H9 (cell line): ENCODE data around the gene ROM1. TPM values are rescaled to one million over a fixed set of nuclear protein-coding genes. Genes with fewer than 3 reads are reported as not detected.

Source experiments
- DNase-seq: peaks from one replicate; pipeline ENCODE4 v3.0.0-alpha.2; 2017
- H2AFZ ChIP-seq: one replicate; pipeline ENCODE4 v1.6.1; 2013; ENCODE audit warnings: mild to moderate bottlenecking, low read length, control low read depth, moderate library complexity
- H2AK5ac ChIP-seq: 2 replicates; pipeline ENCODE4 v1.6.1; 2013; ENCODE audit warnings: low read length, control low read depth, mixed read lengths; ENCODE audit not compliant: insufficient read length
- H2BK120ac ChIP-seq: one replicate; pipeline ENCODE4 v1.6.1; 2013; ENCODE audit warnings: low read depth, mild to moderate bottlenecking, low read length, control low read depth, inconsistent platforms; ENCODE audit not compliant: poor library complexity, severe bottlenecking
- H2BK12ac ChIP-seq: 2 replicates; pipeline ENCODE4 v1.6.1; 2013; ENCODE audit warnings: low read length, control low read depth, mixed read lengths, low read depth; ENCODE audit not compliant: insufficient read length
- H2BK15ac ChIP-seq: 2 replicates; pipeline ENCODE4 v1.6.1; 2013; ENCODE audit warnings: low read depth, low read length, control low read depth
- H2BK20ac ChIP-seq: one replicate; pipeline ENCODE4 v1.6.1; 2013; ENCODE audit warnings: low read depth, mild to moderate bottlenecking, low read length, control low read depth, inconsistent platforms; ENCODE audit not compliant: poor library complexity, severe bottlenecking
- H2BK5ac ChIP-seq: 2 replicates; pipeline ENCODE4 v1.6.1; 2013; ENCODE audit warnings: low read length, control low read depth, mixed read lengths; ENCODE audit not compliant: insufficient read length
- H3K14ac ChIP-seq: 2 replicates; pipeline ENCODE4 v1.6.1; 2013; ENCODE audit warnings: low read length, control low read depth; ENCODE audit not compliant: insufficient read depth
- H3K18ac ChIP-seq: 2 replicates; pipeline ENCODE4 v1.6.1; 2013; ENCODE audit warnings: low read depth, mild to moderate bottlenecking, mixed read lengths, low read length, control low read depth; ENCODE audit not compliant: insufficient read length
- H3K23ac ChIP-seq: 2 replicates; pipeline ENCODE4 v1.6.1; 2013; ENCODE audit warnings: low read length, control low read depth, mixed read lengths, low read depth; ENCODE audit not compliant: insufficient read length
- H3K23me2 ChIP-seq: 2 replicates; pipeline ENCODE4 v1.6.1; 2013; ENCODE audit warnings: low read depth, mild to moderate bottlenecking, mixed read lengths, low read length, control low read depth; ENCODE audit not compliant: insufficient read length, poor library complexity, severe bottlenecking
- H3K27ac ChIP-seq: 2 replicates; pipeline ENCODE4 v1.5.1; 2013; ENCODE audit warnings: low read length, control low read depth, mixed read lengths, low read depth; ENCODE audit not compliant: insufficient read length
- H3K27me3 ChIP-seq: 2 replicates; pipeline ENCODE4 v1.6.1; 2013; ENCODE audit warnings: low read length, control low read depth, inconsistent platforms; ENCODE audit not compliant: insufficient read depth
- H3K4ac ChIP-seq: 2 replicates; pipeline ENCODE4 v1.6.1; 2013; ENCODE audit warnings: low read depth, mild to moderate bottlenecking, control low read depth, inconsistent platforms, low read length, moderate library complexity
- H3K4me1 ChIP-seq: 2 replicates; pipeline ENCODE4 v1.6.1; 2013; ENCODE audit warnings: low read length, control low read depth, inconsistent platforms; ENCODE audit not compliant: insufficient read depth
- H3K4me2 ChIP-seq: 2 replicates; pipeline ENCODE4 v1.6.1; 2013; ENCODE audit warnings: low read length, control low read depth, mixed read lengths; ENCODE audit not compliant: insufficient read length, insufficient read depth
- H3K56ac ChIP-seq: 2 replicates; pipeline ENCODE4 v1.6.1; 2013; ENCODE audit warnings: low read depth, mild to moderate bottlenecking, mixed read lengths, low read length, control low read depth; ENCODE audit not compliant: insufficient read length
- H3K79me1 ChIP-seq: 2 replicates; pipeline ENCODE4 v1.6.1; 2013; ENCODE audit warnings: low read depth, mild to moderate bottlenecking, moderate library complexity, low read length, control low read depth, inconsistent platforms; ENCODE audit not compliant: insufficient read depth, poor library complexity, severe bottlenecking
- H3K79me2 ChIP-seq: 2 replicates; pipeline ENCODE4 v1.6.1; 2013; ENCODE audit warnings: low read length, control low read depth, inconsistent platforms; ENCODE audit not compliant: insufficient read depth
- H3K9ac ChIP-seq: 2 replicates; pipeline ENCODE4 v1.6.1; 2013; ENCODE audit warnings: low read length, control low read depth, mixed read lengths; ENCODE audit not compliant: insufficient read length; ENCODE audit errors: extremely low read depth
- H3K9me3 ChIP-seq: one replicate; pipeline ENCODE4 v1.6.1; 2013; ENCODE audit warnings: low read depth, low read length, inconsistent platforms; ENCODE audit not compliant: control insufficient read depth
- H3T11ph ChIP-seq: one replicate; pipeline ENCODE4 v1.6.1; 2013; ENCODE audit warnings: mild to moderate bottlenecking, low read length, control low read depth, inconsistent platforms
- H4K20me1 ChIP-seq: one replicate; pipeline ENCODE4 v1.6.1; 2013; ENCODE audit not compliant: control insufficient read depth, insufficient read length, insufficient read depth
- H4K5ac ChIP-seq: 2 replicates; pipeline ENCODE4 v1.6.1; 2013; ENCODE audit warnings: low read depth, mild to moderate bottlenecking, mixed read lengths, low read length, control low read depth; ENCODE audit not compliant: insufficient read length
- H4K8ac ChIP-seq: replicated peaks from 2 replicates; pipeline ENCODE4 v1.6.1; 2013; ENCODE audit warnings: low read length, control low read depth, mixed read lengths, low read depth; ENCODE audit not compliant: insufficient read length
- H4K91ac ChIP-seq: 2 replicates; pipeline ENCODE4 v1.6.1; 2013; ENCODE audit warnings: low read depth, mild to moderate bottlenecking, moderate library complexity, mixed read lengths, low read length, control low read depth; ENCODE audit not compliant: insufficient read length
- H3K27ac Mint-ChIP-seq, 3 experiments: 2 replicates in 2 of 3; 3 replicates in 1 of 3; pipeline ENCODE4 v1.8.0; 2020 to 2021; ENCODE audit warnings: mixed read lengths in 3 of 3, mild to moderate bottlenecking in 1 of 3, moderate library complexity in 1 of 3
- H3K27me3 Mint-ChIP-seq: 2 replicates; pipeline ENCODE4 v1.8.0; 2021; ENCODE audit warnings: low read depth, mild to moderate bottlenecking, moderate library complexity, mixed read lengths
- H3K36me3 Mint-ChIP-seq, 3 experiments: 2 replicates in 2 of 3; 3 replicates in 1 of 3; pipeline ENCODE4 v1.8.0; 2020 to 2021; ENCODE audit warnings: low read depth in 3 of 3, mixed read lengths in 3 of 3; ENCODE audit not compliant: insufficient read depth in 1 of 3
- H3K4me1 Mint-ChIP-seq, 2 experiments: 2 replicates each; pipeline ENCODE4 v1.8.0; 2020; ENCODE audit warnings: mixed read lengths in 2 of 2
- H3K4me3 Mint-ChIP-seq, 2 experiments: 2 replicates in 1 of 2; 3 replicates in 1 of 2; pipeline ENCODE4 v1.8.0; 2020 to 2021; ENCODE audit warnings: mild to moderate bottlenecking in 2 of 2, mixed read lengths in 2 of 2, moderate library complexity in 1 of 2
- H3K9me3 Mint-ChIP-seq, 2 experiments: 2 replicates in 1 of 2; 3 replicates in 1 of 2; pipeline ENCODE4 v1.8.0; 2020; ENCODE audit warnings: mild to moderate bottlenecking in 2 of 2, mixed read lengths in 2 of 2, moderate library complexity in 1 of 2
- WGBS: extraction: QIAGEN DNeasy Blood & Tissue Kit; methylation state at CpG from one replicate; pipeline ENCODE4 v1.1.7; 2013; ENCODE audit warnings: missing lambda C conversion rate, low lambda C conversion rate, mixed read lengths; ENCODE audit not compliant: insufficient read length; ENCODE audit errors: extremely low coverage; 5-methylcytosine and 5-hydroxymethylcytosine counted together
- microRNA-seq: library from miRNA; unstranded; fragments of <30 nt; microRNA quantifications from one replicate; pipeline ENCODE4, GENCODE V29; 2020; ENCODE audit warnings: borderline microRNAs expressed
- total RNA-seq: library from RNA; stranded (reverse); gene quantifications from 2 replicates; pipeline ENCODE4 v1.2.1, GENCODE V29; 2021
- TF ChIP-seq, protein P1 (sequence below): fragments of 200-600 bp; sonication (generic); conservative IDR thresholded peaks from 3 replicates; pipeline ENCODE4 v1.8.0; 2021; ENCODE audit warnings: antibody characterized with exemption, mild to moderate bottlenecking

The ROM1 gene
- total RNA-seq, 1 experiment from 2014 or later: 0.79 TPM

DNA sequence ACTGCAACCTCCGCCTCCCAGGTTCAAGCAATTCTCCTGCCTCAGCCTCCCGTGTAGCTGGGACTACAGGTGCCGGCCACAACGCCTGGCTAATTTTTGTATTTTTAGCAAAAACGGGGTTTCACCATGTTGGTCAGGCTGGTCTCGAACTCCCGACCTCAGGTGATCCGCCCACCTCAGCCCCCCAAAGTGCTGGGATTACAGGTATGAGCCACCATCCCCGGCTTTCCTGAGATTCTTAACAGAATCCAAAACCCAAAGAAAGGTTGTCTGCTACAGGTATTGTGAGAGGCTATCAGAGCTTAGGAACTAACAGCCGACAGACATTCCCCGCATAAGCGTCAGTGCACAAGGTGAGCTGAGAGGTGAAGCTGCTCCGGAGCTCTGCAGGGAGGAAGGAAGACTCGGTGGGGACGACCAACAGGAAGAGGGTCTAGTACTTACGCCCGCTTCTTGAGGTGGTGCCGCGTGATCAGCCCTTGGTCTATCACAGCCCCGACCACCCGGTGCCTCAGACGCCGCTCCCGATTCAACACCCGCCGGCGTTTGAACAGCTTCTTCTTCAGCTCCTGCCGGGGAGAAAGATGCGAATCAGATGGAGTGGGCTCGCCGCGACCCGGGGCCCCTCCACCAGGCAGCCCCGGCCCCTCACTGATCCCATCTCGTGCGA is 51.5 kb downstream of the ROM1 start:
- H4K8ac ChIP-seq: no peak overlapping the region
- no peak overlapping the region for H2BK120ac ChIP-seq
- peak overlapping the region; percentile 69 for H3K4me2 ChIP-seq
- H3T11ph ChIP-seq: no peak overlapping the region
- peak; percentile 74 for DNase-seq
- no peak overlapping the region for H4K91ac ChIP-seq
- H3K9ac ChIP-seq: peak overlapping the region; percentile 72
- peaks cover 2% of the 10 kb centered on the region; the same call in 1 of the 2 replicates for H3K4me1 ChIP-seq
- H4K5ac ChIP-seq: no peak overlapping the region
- H3K27ac ChIP-seq: no peak overlapping the region
- peaks cover 29 to 57% (median 29%) of the 10 kb centered on the region in 3 experiments for H3K36me3 Mint-ChIP-seq
- H3K18ac ChIP-seq: peak overlapping the region; percentile 51
- no peak overlapping the region for H3K4ac ChIP-seq
- H3K27ac Mint-ChIP-seq: peak overlapping the region; percentile 89 to 97 (median 96)
- no peaks in the 10 kb centered on the region; the same call in 1 of the 2 replicates for H3K27me3 Mint-ChIP-seq
- peaks cover 3% of the 10 kb centered on the region; the same call in 1 of the 2 replicates for H3K79me2 ChIP-seq
- no peak overlapping the region for H3K56ac ChIP-seq
- TF ChIP-seq, protein P1, sequence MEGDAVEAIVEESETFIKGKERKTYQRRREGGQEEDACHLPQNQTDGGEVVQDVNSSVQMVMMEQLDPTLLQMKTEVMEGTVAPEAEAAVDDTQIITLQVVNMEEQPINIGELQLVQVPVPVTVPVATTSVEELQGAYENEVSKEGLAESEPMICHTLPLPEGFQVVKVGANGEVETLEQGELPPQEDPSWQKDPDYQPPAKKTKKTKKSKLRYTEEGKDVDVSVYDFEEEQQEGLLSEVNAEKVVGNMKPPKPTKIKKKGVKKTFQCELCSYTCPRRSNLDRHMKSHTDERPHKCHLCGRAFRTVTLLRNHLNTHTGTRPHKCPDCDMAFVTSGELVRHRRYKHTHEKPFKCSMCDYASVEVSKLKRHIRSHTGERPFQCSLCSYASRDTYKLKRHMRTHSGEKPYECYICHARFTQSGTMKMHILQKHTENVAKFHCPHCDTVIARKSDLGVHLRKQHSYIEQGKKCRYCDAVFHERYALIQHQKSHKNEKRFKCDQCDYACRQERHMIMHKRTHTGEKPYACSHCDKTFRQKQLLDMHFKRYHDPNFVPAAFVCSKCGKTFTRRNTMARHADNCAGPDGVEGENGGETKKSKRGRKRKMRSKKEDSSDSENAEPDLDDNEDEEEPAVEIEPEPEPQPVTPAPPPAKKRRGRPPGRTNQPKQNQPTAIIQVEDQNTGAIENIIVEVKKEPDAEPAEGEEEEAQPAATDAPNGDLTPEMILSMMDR: no peak
- no peak overlapping the region for H2AK5ac ChIP-seq
- H2BK12ac ChIP-seq: no peak overlapping the region
- no CpG with 5 or more reads among the region's 36 CpGs for WGBS
- no peaks in the 10 kb centered on the region for H3K9me3 ChIP-seq
- no peak overlapping the region for H3K23ac ChIP-seq
- H3K9me3 Mint-ChIP-seq: no peaks in the 10 kb centered on the region; a peak in 1 of 5 replicates
- peaks cover 16 to 20% of the 10 kb centered on the region in 2 experiments for H3K4me1 Mint-ChIP-seq
- no peak overlapping the region for H2BK15ac ChIP-seq
- no peak overlapping the region for H2AFZ ChIP-seq
- H3K14ac ChIP-seq: peak overlapping the region; percentile 74
- H4K20me1 ChIP-seq: no peaks in the 10 kb centered on the region
- H2BK5ac ChIP-seq: no peak overlapping the region
- H3K4me3 Mint-ChIP-seq: peak overlapping the region; percentile 94 to 99
- H2BK20ac ChIP-seq: no peak overlapping the region
- H3K27me3 ChIP-seq: no peaks in the 10 kb centered on the region
- H3K79me1 ChIP-seq: no peaks in the 10 kb centered on the region
- peaks cover 14% of the 10 kb centered on the region for H3K23me2 ChIP-seq

Small RNAs within 50 kb of the gene (microRNA-seq; reads per million reads assigned to microRNA genes)
- gene MIR6747: not detected

Other genes with a start within 250 kb of the ROM1 start
- not detected in 2 replicates for gene SCGB1A1, start 194.2 kb upstream of the ROM1 start, total RNA-seq
- 13.9 and 15.2 TPM in 2 replicates for gene AHNAK, start 66.5 kb upstream of the ROM1 start, total RNA-seq
- 1,790 and 1,800 TPM in 2 replicates for gene EEF1G, start 39.4 kb upstream of the ROM1 start, total RNA-seq
- 20.7 and 24.9 TPM in 2 replicates for gene TUT1, start 21.7 kb upstream of the ROM1 start, total RNA-seq
- 143 and 149 TPM in 2 replicates for gene MTA2, start 11.4 kb upstream of the ROM1 start, total RNA-seq
- 35.3 and 40.6 TPM in 2 replicates for gene EML3, start 482 bp upstream of the ROM1 start, total RNA-seq
- gene B3GAT3, start 8.7 kb downstream of the ROM1 start, total RNA-seq: 30.6 and 30.8 TPM in 2 replicates
- gene GANAB, start 33.4 kb downstream of the ROM1 start, total RNA-seq: 387 TPM in 2 replicates
- 40.0 and 41.6 TPM in 2 replicates for gene INTS5, start 40.0 kb downstream of the ROM1 start, total RNA-seq
- gene C11orf98, start 52.0 kb downstream of the ROM1 start, total RNA-seq: 139 and 150 TPM in 2 replicates
- gene CSKMT, start 52.1 kb downstream of the ROM1 start, total RNA-seq: 49.2 and 51.5 TPM in 2 replicates
- gene UQCC3, start 58.4 kb downstream of the ROM1 start, total RNA-seq: 11.1 and 12.3 TPM in 2 replicates
- 9.1 and 10.4 TPM in 2 replicates for gene LBHD1, start 59.0 kb downstream of the ROM1 start, total RNA-seq
- 110 and 118 TPM in 2 replicates for gene UBXN1, start 65.8 kb downstream of the ROM1 start, total RNA-seq
- gene LRRN4CL, start 76.3 kb downstream of the ROM1 start, total RNA-seq: 0.59 and 0.79 TPM in 2 replicates
- 68.4 and 77.4 TPM in 2 replicates for gene BSCL2, start 94.2 kb downstream of the ROM1 start, total RNA-seq
- 3.2 and 3.4 TPM in 2 replicates for gene GNG3, start 94.4 kb downstream of the ROM1 start, total RNA-seq
- 40.6 and 43.5 TPM in 2 replicates for gene HNRNPUL2, start 114.2 kb downstream of the ROM1 start, total RNA-seq
- 31.6 and 33.4 TPM in 2 replicates for gene TTC9C, start 115.2 kb downstream of the ROM1 start, total RNA-seq
- 39.7 and 43.4 TPM in 2 replicates for gene ZBTB3, start 140.9 kb downstream of the ROM1 start, total RNA-seq
- gene POLR2G, start 148.3 kb downstream of the ROM1 start, total RNA-seq: 126 and 129 TPM in 2 replicates
- gene TAF6L, start 158.1 kb downstream of the ROM1 start, total RNA-seq: 37.7 and 44.2 TPM in 2 replicates
- 25.0 and 25.5 TPM in 2 replicates for gene TMEM179B, start 174.1 kb downstream of the ROM1 start, total RNA-seq
- gene TMEM223, start 178.7 kb downstream of the ROM1 start, total RNA-seq: 21.7 and 22.2 TPM in 2 replicates
- 65.5 and 69.0 TPM in 2 replicates for gene NXF1, start 192.2 kb downstream of the ROM1 start, total RNA-seq
- 33.5 and 34.7 TPM in 2 replicates for gene STX5, start 218.8 kb downstream of the ROM1 start, total RNA-seq
- 0.53 and 1.2 TPM in 2 replicates for gene TEX54, start 219.6 kb downstream of the ROM1 start, total RNA-seq
- gene WDR74, start 226.3 kb downstream of the ROM1 start, total RNA-seq: 121 and 124 TPM in 2 replicates